Stimulated activated CD8-positive, alpha-beta memory T cell treated with anti-CD3 and anti-CD28 coated beads, Interleukin-15, amount 100 ng/mL, for 48 hours (primary cell): ENCODE measurements around the gene QSOX2.
"Not testable (repeated sequence)": the region's sequence is repeated elsewhere in the genome, so short reads cannot be mapped to it uniquely, and the experiment has no call there.

Experiments
- DNase-seq, 2 donors: peaks; one replicate each; pipeline ENCODE4 v3.0.0-alpha.2; 2020; ENCODE audit warnings: low read depth in 2 of 2

QSOX2 gene

GRCh38 chr9:136237486-136238341 lies 7.9 kb downstream of the QSOX2 start:
- no peak for DNase-seq

GRCh38 chr9:136236471-136237410 lies 8.9 kb downstream of the QSOX2 start:
- not testable (repeated sequence) for DNase-seq

- no peak for DNase-seq
These were observed 9.7 kb downstream of the QSOX2 start for GRCh38 chr9:136235709-136236455.

GRCh38 chr9:136235171-136235570 lies 10.4 kb downstream of the QSOX2 start:
- no peak for DNase-seq

GRCh38 chr9:136234597-136234996 lies 11.0 kb downstream of the QSOX2 start:
- DNase-seq, result no peak

- DNase-seq, result no peak
These were observed 11.7 kb downstream of the QSOX2 start for GRCh38 chr9:136233868-136234267.

- no peak for DNase-seq
These were observed 12.2 kb downstream of the QSOX2 start for GRCh38 chr9:136233411-136233810.

GRCh38 chr9:136232969-136233368 lies 12.6 kb downstream of the QSOX2 start:
- no peak for DNase-seq

- DNase-seq, result no peak
These were observed 13.9 kb downstream of the QSOX2 start for GRCh38 chr9:136231478-136232297.

GRCh38 chr9:136230773-136231172 lies 14.8 kb downstream of the QSOX2 start:
- DNase-seq, result no peak

GRCh38 chr9:136230365-136230764 lies 15.2 kb downstream of the QSOX2 start:
- no peak for DNase-seq

- DNase-seq, result no peak
These were observed 16.2 kb downstream of the QSOX2 start for GRCh38 chr9:136229096-136230065.

- no peak for DNase-seq
These were observed 17.3 kb downstream of the QSOX2 start for GRCh38 chr9:136228107-136228875.

- no peak for DNase-seq
These were observed 18.8 kb downstream of the QSOX2 start for GRCh38 chr9:136226680-136227407.

GRCh38 chr9:136225748-136226679 lies 19.6 kb downstream of the QSOX2 start:
- DNase-seq, result peak; percentile 36 to 53

- no peak for DNase-seq
These were observed 20.3 kb downstream of the QSOX2 start for GRCh38 chr9:136225366-136225747.
